Astrocyte (in vitro differentiated cells and primary cell): ENCODE results near the gene RTP3.

Experiments used
- CTCF ChIP-seq: IDR thresholded peaks from 2 replicates; pipeline ENCODE4 v1.5.1; 2011; ENCODE audit warnings: low read depth, mild to moderate bottlenecking, inconsistent platforms, low read length, moderate library complexity; ENCODE audit not compliant: insufficient read depth
- EZH2 ChIP-seq: IDR thresholded peaks from 2 replicates; pipeline ENCODE4 v1.6.1; 2012; ENCODE audit warnings: mild to moderate bottlenecking, low read length, inconsistent platforms; ENCODE audit not compliant: insufficient read depth

DNA sequence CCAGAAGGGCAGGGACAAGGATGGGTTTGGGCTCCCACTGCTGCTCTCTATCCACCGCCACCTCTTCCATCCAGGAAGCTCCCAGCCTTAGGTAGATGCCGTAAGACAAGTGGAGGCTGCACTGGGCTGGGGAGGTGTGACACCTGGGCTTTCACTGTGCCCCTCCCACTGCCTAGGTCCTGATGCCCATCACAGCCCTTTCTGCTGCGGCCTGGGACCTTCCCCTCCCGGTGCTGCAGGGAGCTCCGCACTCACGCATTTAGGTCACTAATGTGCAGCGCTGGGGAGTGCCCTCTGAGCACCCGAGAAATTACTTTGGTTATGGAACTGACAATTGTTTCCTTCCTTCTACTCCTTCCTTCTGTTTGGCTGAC, 33.9 kb upstream of the RTP3 start:
- no peak for TF ChIP-seq CTCF
- TF ChIP-seq EZH2: no peak
